HFF-Myc (cell line): ENCODE data around the gene DENND1B.
A peak's percentile ranks its signal among the peaks of the same experiment; 100 is the strongest.

Experiments used
- DNase-seq: peaks from one replicate; pipeline ENCODE4 v3.0.0-alpha.2; 2011; ENCODE audit warnings: low read depth; ENCODE audit errors: extremely low read depth
- H3K4me3 ChIP-seq: replicated peaks from 2 replicates; pipeline ENCODE4 v1.5.1; 2011; ENCODE audit warnings: low read depth, mild to moderate bottlenecking, control low read depth, low read length
- TF ChIP-seq, protein P1 (sequence below): IDR thresholded peaks from 2 replicates; pipeline ENCODE4 v1.5.1; 2012; ENCODE audit warnings: mild to moderate bottlenecking, low read depth, low read length, control low read depth; ENCODE audit errors: missing control alignments

The DENND1B gene

DNA sequence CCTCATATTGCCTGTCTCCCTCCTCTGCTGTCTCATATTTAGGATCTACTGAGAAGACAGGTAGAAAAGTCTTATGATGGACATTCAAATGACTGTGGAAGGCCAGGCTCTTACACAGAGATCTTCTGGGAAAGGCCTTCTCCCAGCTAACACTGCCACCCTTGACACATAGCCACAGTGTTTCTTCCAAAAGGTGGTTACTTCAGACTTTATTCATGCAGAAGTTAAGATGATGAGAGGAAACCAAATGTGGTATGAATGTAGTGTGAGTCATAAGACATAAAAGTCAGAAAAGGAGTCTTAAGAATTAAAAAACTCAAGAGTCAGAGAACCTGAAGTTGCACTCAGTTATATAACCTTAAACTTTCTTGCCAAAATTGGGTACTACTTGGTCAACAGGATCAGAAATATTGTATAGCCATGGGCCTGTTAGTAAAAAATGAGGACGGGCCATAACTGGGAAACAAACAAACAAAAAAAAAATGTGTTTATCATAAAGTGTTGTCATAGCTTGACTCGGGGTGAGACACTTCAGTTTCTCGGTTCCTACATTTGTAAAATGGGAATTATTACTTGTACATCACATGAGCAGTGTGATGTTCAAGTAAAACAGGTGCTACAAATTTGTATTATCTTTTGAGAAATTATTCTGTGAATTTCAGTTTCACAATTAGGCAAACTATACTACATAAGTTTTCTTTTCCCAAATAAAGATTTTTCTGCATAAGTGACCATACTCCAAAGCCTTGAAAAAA is 1.2 kb upstream of the DENND1B start:
- no peak overlapping the region for H3K4me3 ChIP-seq
- DNase-seq: no peak
- TF ChIP-seq, protein P1, sequence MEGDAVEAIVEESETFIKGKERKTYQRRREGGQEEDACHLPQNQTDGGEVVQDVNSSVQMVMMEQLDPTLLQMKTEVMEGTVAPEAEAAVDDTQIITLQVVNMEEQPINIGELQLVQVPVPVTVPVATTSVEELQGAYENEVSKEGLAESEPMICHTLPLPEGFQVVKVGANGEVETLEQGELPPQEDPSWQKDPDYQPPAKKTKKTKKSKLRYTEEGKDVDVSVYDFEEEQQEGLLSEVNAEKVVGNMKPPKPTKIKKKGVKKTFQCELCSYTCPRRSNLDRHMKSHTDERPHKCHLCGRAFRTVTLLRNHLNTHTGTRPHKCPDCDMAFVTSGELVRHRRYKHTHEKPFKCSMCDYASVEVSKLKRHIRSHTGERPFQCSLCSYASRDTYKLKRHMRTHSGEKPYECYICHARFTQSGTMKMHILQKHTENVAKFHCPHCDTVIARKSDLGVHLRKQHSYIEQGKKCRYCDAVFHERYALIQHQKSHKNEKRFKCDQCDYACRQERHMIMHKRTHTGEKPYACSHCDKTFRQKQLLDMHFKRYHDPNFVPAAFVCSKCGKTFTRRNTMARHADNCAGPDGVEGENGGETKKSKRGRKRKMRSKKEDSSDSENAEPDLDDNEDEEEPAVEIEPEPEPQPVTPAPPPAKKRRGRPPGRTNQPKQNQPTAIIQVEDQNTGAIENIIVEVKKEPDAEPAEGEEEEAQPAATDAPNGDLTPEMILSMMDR: no peak

DNA sequence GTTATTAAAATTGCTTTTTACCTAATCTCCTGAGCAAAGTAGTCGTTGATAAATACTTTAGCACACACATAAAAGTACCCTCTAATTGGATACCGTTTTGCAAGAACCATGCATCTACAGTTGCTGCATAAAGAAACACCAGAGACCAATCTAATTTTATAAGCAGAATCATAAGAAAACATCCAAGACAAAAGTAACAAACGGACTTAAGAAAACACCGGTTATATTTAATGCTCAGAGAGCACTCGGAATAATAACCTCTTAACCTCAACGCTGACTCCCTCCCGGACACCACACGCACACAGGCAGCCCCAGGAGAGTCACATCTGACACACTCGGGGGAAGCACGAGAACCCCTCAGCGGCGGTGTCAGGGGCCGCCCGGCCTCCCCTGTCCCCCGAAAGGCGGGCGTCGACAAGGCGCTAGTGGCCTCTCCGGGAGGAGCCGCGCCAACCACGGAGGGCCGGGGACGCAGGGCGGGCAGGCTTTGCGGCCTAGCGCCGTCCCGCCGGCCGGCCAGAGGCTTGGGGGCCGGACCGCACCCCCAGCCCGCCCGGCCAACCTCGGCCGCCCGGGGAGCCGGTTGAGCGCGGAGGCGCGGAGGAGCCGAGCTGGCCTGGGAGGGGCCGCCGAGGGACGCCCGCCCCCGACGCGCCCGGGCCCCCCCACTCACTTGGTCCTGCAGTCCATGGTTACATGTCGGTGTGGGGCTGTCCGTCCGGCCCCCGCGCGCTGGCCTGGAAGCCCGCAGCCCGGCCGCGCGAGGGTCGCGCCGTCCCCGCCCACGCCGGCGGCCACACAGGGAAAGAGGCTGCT is 606 bp downstream of the DENND1B start:
- H3K4me3 ChIP-seq: peak overlapping the region; percentile 57
- TF ChIP-seq, protein P1: no peak
- DNase-seq: no peak

DNA sequence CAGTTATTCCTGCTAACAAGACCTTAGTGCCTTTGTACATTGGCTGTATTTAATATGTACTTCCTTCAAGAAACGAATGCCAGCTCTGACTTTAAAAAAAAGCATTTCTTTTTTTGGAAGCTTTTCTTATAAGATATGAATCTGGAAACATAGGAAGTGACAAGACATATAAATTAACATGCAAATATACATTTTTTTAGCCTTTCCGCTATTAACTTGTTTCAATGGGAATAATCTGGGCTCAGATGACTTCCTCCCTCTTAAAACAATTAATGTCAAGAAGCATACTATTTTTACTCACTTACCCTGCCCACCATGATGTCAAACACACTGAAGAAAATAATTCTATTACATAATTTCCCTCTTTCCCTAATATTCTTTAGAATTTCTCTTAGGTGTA is 1.4 kb downstream of the DENND1B start:
- peak overlapping the region; percentile 57; the same call in 1 of the 2 replicates for H3K4me3 ChIP-seq
- TF ChIP-seq, protein P1: no peak
- no peak for DNase-seq

DNA sequence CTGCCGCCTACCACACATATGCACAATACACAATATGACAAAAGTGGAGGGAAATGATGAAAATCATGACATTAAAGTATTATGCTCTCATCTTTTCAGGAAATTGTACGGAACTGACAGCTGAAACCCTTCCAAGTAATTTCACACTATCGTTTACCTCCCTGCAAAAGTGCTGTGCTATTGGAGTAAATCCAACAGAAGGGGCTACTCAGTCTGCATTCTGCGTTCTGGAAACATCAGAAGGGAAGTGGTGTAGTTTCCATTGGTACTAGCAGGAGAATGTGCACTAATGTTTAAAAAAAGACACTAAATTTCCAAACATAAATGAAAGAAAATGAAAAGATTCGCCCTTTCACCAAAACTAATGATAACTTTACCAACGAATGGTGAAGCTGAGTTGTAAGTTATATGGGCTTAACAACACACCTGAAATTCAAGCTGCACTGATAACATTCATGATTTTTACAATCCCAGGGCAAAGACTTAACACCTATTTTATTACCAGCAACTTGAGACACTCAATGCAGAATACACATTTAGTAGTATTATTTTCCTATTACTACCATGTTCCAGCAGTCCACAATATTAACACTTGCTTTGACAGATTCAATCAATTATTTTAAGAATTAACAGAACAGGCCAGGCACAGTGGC is 3.2 kb downstream of the DENND1B start:
- TF ChIP-seq, protein P1: no peak
- DNase-seq: no peak
- no peak overlapping the region for H3K4me3 ChIP-seq

DNA sequence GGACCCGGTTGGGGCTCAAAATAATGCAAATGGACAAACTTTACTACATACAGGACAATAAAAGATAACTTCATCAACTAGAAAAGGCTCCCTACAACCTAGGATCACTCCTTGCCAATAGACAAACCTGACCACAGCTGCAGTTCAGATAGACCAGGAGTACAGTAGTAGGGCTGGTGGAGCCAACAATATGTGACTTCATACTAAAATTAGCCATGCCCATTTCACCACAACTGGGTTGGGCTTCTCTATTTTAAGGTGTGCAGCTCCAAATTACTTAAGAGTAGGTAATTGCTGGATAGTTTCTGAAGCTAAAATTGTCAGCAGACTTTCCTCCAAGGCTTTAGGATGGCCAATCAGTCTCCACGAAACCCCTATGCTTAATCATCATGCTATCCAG is 3.9 kb downstream of the DENND1B start:
- TF ChIP-seq, protein P1: no peak
- no peak for DNase-seq
- H3K4me3 ChIP-seq: no peak overlapping the region

DNA sequence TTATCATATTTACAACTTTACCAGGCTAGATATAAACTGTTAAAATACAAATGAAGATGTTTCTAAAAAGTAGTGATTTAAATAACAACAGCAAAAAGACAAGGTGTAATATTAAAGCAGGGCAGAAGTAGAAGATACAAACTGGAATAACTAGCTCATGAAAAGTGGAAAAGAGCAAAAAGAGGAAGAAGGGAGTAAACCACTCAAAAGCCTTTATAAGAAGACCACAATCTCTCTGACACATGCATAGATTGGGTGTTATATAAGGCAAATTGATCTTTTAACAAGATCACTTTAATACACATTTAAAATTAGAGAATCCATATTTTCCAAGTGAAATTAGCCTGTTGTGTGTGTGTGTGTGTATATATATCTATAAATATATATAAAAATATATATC is 5.0 kb downstream of the DENND1B start:
- DNase-seq: no peak
- H3K4me3 ChIP-seq: no peak overlapping the region
- TF ChIP-seq, protein P1: no peak
